Glutamatergic neuron (in vitro differentiated cells): ENCODE results near the gene PARG. TPM values are rescaled to one million over a fixed set of nuclear protein-coding genes. Genes with fewer than 3 reads are reported as not detected.
A peak's percentile ranks its signal among the peaks of the same experiment; 100 is the strongest.
"Not testable (repeated sequence)": the region's sequence is repeated elsewhere in the genome, so short reads cannot be mapped to it uniquely, and the experiment has no call there.

Experiments
- DNase-seq: peaks from one replicate; pipeline ENCODE4 v3.0.0; 2022
- H3K27ac Mint-ChIP-seq: one replicate; pipeline ENCODE4 v1.8.0; 2020; ENCODE audit warnings: mild to moderate bottlenecking, mixed read lengths, inconsistent platforms; ENCODE audit not compliant: unreplicated experiment
- H3K27me3 Mint-ChIP-seq: one replicate; pipeline ENCODE4 v1.8.0; 2020; ENCODE audit warnings: mild to moderate bottlenecking, moderate library complexity, mixed read lengths, inconsistent platforms; ENCODE audit not compliant: unreplicated experiment
- H3K36me3 Mint-ChIP-seq: one replicate; pipeline ENCODE4 v1.8.0; 2020; ENCODE audit warnings: mild to moderate bottlenecking, mixed read lengths, inconsistent platforms; ENCODE audit not compliant: unreplicated experiment
- H3K4me1 Mint-ChIP-seq: one replicate; pipeline ENCODE4 v1.8.0; 2020; ENCODE audit warnings: mild to moderate bottlenecking, low read depth, mixed read lengths, inconsistent platforms; ENCODE audit not compliant: unreplicated experiment
- H3K4me3 Mint-ChIP-seq: one replicate; pipeline ENCODE4 v1.8.0; 2020; ENCODE audit warnings: mild to moderate bottlenecking, mixed read lengths, inconsistent platforms; ENCODE audit not compliant: unreplicated experiment
- H3K9me3 Mint-ChIP-seq: one replicate; pipeline ENCODE4 v1.8.0; 2020; ENCODE audit warnings: mild to moderate bottlenecking, moderate library complexity, mixed read lengths, inconsistent platforms; ENCODE audit not compliant: unreplicated experiment
- long read RNA-seq: library from polyadenylated mRNA; unstranded; transcript quantifications from one replicate; pipeline ENCODE4 v2.0.0, GENCODE V29; 2020; ENCODE audit not compliant: unreplicated experiment
- total RNA-seq: library from RNA; stranded (reverse); fragmentation: NEBNext Ultra II Directional; extraction: Animal tissue kit (Norgen Biotek cat#: 25700); gene quantifications from one replicate; pipeline ENCODE4 v1.2.1, GENCODE V29; 2021; ENCODE audit not compliant: unreplicated experiment

Gene PARG
- 53.3 TPM for total RNA-seq
- long read RNA-seq, partial matches to known transcripts, result 3 of 10 reads
- long read RNA-seq, other reads (novel, unspliced or antisense), result 7 of 10 reads

GRCh38 chr10:49941447-49942338, at the start of gene PARG, which contains the start of gene TIMM23B:
TSS of gene PARG (minus strand) at chr10:49942027. CDS start at chr10:49941725, 302 bp downstream.
TSS of gene TIMM23B (plus strand) at chr10:49942053. CDS start at chr10:49942195, 142 bp downstream.
- H3K36me3 Mint-ChIP-seq, H3K27me3 Mint-ChIP-seq, H3K9me3 Mint-ChIP-seq, H3K4me1 Mint-ChIP-seq: not testable (repeated sequence)
- Mint-ChIP-seq H3K27ac (peak within 1 kb of the TSS; percentile 93), H3K4me3 (peak within 1 kb of the TSS; percentile 98)
- DNase-seq, result peak; percentile 84

- not testable (repeated sequence) for H3K27ac Mint-ChIP-seq, H3K9me3 Mint-ChIP-seq, H3K36me3 Mint-ChIP-seq, H3K27me3 Mint-ChIP-seq, H3K4me1 Mint-ChIP-seq, H3K4me3 Mint-ChIP-seq, DNase-seq
Measured at GRCh38 chr10:49988376-49988775, 46.5 kb upstream of the PARG start, which contains the start of gene AGAP6. TSS of gene AGAP6 (plus strand) at chr10:49988406. CDS start at chr10:49988716, 310 bp downstream.

GRCh38 chr10:49987207-49987606, 45.4 kb upstream of the PARG start:
- H3K9me3 Mint-ChIP-seq, H3K36me3 Mint-ChIP-seq, H3K27ac Mint-ChIP-seq, DNase-seq, H3K4me3 Mint-ChIP-seq, H3K27me3 Mint-ChIP-seq, H3K4me1 Mint-ChIP-seq: not testable (repeated sequence)

GRCh38 chr10:49977756-49978155, 35.9 kb upstream of the PARG start:
- DNase-seq, H3K27ac Mint-ChIP-seq, H3K36me3 Mint-ChIP-seq, H3K4me1 Mint-ChIP-seq, H3K27me3 Mint-ChIP-seq, H3K9me3 Mint-ChIP-seq, H3K4me3 Mint-ChIP-seq: not testable (repeated sequence)

- not testable (repeated sequence) for H3K9me3 Mint-ChIP-seq, H3K27ac Mint-ChIP-seq, H3K27me3 Mint-ChIP-seq, DNase-seq, H3K4me3 Mint-ChIP-seq, H3K36me3 Mint-ChIP-seq, H3K4me1 Mint-ChIP-seq
Measured at GRCh38 chr10:49972094-49972493, 30.3 kb upstream of the PARG start.

- H3K36me3 Mint-ChIP-seq, H3K27ac Mint-ChIP-seq, H3K9me3 Mint-ChIP-seq, H3K4me3 Mint-ChIP-seq, H3K27me3 Mint-ChIP-seq, DNase-seq, H3K4me1 Mint-ChIP-seq: not testable (repeated sequence)
Measured at GRCh38 chr10:49971466-49971865, 29.6 kb upstream of the PARG start.

- H3K27ac Mint-ChIP-seq, DNase-seq, H3K27me3 Mint-ChIP-seq, H3K9me3 Mint-ChIP-seq, H3K4me3 Mint-ChIP-seq, H3K36me3 Mint-ChIP-seq, H3K4me1 Mint-ChIP-seq: not testable (repeated sequence)
Measured at GRCh38 chr10:49970331-49970857, 28.6 kb upstream of the PARG start.

GRCh38 chr10:49953122-49953521, 11.3 kb upstream of the PARG start:
- H3K36me3 Mint-ChIP-seq, H3K4me3 Mint-ChIP-seq, H3K4me1 Mint-ChIP-seq, H3K9me3 Mint-ChIP-seq, DNase-seq, H3K27me3 Mint-ChIP-seq: not testable (repeated sequence)
- H3K27ac Mint-ChIP-seq, result peak overlapping the region; percentile 59

GRCh38 chr10:49952006-49952405, 10.2 kb upstream of the PARG start:
- not testable (repeated sequence) for H3K9me3 Mint-ChIP-seq, DNase-seq

GRCh38 chr10:49948737-49949136, 6.9 kb upstream of the PARG start:
- not testable (repeated sequence) for H3K4me1 Mint-ChIP-seq, H3K27me3 Mint-ChIP-seq, H3K27ac Mint-ChIP-seq, DNase-seq, H3K9me3 Mint-ChIP-seq, H3K4me3 Mint-ChIP-seq, H3K36me3 Mint-ChIP-seq

More at GRCh38 chr10:49952006-49952405, 10.2 kb upstream of the PARG start:
- H3K27me3 Mint-ChIP-seq, H3K27ac Mint-ChIP-seq, H3K4me3 Mint-ChIP-seq, H3K36me3 Mint-ChIP-seq, H3K4me1 Mint-ChIP-seq: not testable (repeated sequence)

- H3K9me3 Mint-ChIP-seq, H3K4me3 Mint-ChIP-seq, H3K27me3 Mint-ChIP-seq, DNase-seq, H3K36me3 Mint-ChIP-seq, H3K27ac Mint-ChIP-seq: not testable (repeated sequence)
- peaks cover 11% of the 10 kb centered on the region for H3K4me1 Mint-ChIP-seq
Measured at GRCh38 chr10:49948142-49948541, 6.3 kb upstream of the PARG start.

GRCh38 chr10:49943607-49944006, 1.8 kb upstream of the PARG start:
- peak overlapping the region; percentile 59 for H3K4me3 Mint-ChIP-seq
- H3K9me3 Mint-ChIP-seq, H3K27ac Mint-ChIP-seq, H3K36me3 Mint-ChIP-seq, DNase-seq, H3K4me1 Mint-ChIP-seq, H3K27me3 Mint-ChIP-seq: not testable (repeated sequence)
